ENCODE results near the gene PNPLA7. TPM values are rescaled to one million over a fixed set of nuclear protein-coding genes. Genes with fewer than 3 reads are reported as not detected.

The PNPLA7 gene
- total RNA-seq, 4 donors from 2014 or later: 13.0 to 34.3 (median 29.2) TPM

DNA sequence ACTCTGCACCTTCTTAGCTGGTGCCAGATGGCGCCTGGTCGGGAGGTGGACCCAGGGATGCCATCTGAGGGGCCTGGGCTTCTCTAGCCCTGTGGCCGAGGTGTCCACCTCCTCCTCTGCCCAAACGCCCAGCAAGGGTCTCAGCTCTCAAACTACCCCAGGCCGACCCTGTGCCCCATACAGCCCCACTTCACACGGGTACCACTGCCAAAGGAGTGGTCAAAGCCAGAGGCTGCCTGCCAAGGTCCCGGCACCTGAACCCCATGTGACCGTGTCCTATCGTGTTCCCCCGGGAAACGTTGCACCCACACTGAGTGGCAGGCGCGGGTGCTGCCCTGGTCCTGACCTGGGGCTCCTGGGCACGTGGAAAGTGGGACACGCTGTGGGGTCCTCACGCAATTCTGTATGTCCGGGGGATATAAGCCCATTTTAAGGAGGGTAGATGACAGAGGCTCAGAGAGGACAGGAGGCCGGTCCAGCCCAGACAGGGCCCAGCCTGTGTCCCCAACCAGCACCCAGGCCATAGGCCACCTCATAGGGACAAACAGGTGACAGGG is 111.0 kb downstream of the PNPLA7 start:
- TF ChIP-seq, protein P1, sequence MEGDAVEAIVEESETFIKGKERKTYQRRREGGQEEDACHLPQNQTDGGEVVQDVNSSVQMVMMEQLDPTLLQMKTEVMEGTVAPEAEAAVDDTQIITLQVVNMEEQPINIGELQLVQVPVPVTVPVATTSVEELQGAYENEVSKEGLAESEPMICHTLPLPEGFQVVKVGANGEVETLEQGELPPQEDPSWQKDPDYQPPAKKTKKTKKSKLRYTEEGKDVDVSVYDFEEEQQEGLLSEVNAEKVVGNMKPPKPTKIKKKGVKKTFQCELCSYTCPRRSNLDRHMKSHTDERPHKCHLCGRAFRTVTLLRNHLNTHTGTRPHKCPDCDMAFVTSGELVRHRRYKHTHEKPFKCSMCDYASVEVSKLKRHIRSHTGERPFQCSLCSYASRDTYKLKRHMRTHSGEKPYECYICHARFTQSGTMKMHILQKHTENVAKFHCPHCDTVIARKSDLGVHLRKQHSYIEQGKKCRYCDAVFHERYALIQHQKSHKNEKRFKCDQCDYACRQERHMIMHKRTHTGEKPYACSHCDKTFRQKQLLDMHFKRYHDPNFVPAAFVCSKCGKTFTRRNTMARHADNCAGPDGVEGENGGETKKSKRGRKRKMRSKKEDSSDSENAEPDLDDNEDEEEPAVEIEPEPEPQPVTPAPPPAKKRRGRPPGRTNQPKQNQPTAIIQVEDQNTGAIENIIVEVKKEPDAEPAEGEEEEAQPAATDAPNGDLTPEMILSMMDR (IDR thresholded peaks at IDR 0.05; ENCODE audit: low read depth): no peak

GRCh38 chr9:137438591-137439157 is 111.5 kb downstream of the PNPLA7 start:
- TF ChIP-seq, protein P1 (IDR thresholded peaks at IDR 0.05; ENCODE audit: low read depth): no peak

GRCh38 chr9:137437691-137438590 is 112.3 kb downstream of the PNPLA7 start:
- TF ChIP-seq, protein P1 (IDR thresholded peaks at IDR 0.05; ENCODE audit: low read depth): no peak

- TF ChIP-seq, protein P1 (IDR thresholded peaks at IDR 0.05; ENCODE audit: low read depth): no peak
Observed at GRCh38 chr9:137436761-137437600, 113.2 kb downstream of the PNPLA7 start.

DNA sequence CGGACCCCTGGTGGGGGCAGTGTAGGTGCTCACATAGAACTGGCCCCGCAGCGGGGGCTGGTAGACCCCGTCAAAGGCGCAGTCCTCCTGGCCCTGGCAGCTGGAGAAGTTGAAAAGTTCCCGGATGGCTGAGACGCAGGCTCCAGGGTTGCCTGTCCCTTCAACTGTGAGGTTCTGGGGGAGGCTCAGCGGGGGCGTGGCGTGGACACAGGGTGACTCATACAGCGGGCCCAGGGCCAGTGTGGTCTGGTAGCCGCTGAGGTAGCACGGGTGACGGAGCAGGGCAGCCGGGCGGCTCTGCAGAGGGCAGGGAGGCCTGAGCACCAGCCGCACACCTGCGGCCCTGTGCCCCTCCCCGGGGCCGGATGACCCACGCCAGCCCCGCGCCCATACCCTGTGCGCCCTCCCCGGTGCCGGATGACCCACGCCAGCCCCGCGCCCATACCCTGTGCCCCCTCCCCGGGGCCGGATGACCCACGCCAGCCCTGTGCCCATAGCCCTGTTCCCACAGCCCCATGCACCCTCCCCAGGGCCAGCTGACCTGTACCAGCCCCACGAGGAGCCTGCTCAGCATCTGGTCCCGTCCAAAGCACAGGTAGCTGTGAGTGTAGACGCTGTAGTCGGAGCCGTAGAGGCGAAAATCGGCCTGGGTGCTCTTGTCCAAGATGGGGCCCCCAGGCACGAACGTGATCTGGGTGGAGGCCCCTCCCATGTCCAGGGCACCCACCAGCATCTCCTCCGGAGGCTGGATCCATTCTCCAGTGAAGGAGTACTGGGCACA is 114.0 kb downstream of the PNPLA7 start:
- TF ChIP-seq, protein P1 (IDR thresholded peaks at IDR 0.05; ENCODE audit: low read depth): no peak

DNA sequence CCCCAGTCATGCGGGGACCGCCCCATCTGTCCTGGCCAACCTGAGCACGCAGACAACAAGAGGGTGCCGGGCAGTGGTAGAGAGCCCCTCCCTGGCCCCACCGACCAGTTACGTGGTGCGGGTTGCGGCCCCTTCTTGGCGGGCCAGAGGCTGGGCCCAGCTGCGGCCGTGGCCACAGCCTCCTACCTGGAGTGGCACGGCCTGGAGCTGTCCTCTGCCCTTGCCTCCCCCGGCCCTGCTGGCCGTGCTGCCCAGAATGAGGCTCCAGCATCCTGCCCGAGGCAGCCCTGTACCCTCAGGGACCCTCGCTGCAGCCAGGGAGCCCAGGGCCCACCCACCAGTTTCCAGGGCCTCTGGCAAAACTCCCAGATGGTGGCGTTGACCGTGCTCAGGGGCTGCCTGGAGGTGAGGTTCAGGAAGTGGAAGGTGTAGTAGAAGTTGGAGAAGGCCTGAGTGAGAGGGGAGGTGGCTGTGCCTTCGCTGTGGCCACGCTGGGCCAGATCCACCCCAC is 114.8 kb downstream of the PNPLA7 start:
- TF ChIP-seq, protein P1 (IDR thresholded peaks at IDR 0.05; ENCODE audit: low read depth): no peak
